ENCODE data around the gene PRKAA2. TPM values are rescaled to one million over a fixed set of nuclear protein-coding genes. Genes with fewer than 3 reads are reported as not detected.

PRKAA2 gene
- total and polyA plus RNA-seq, 2 of the 4 experiments (the other 2 are of a cell fraction): 0.72 to 1.4 TPM

GRCh38 chr1:56707379-56707778 is 62.3 kb downstream of the PRKAA2 start:
- ATAC-seq (ENCODE audit: low read depth) (no peak), DNase-seq (no peak)
- H2AFZ ChIP-seq (replicated peaks; ENCODE audit: low read length, poor library complexity): no peak overlapping the region
- no peak overlapping the region for H3K14ac ChIP-seq (replicated peaks; ENCODE audit: low read depth, low read length)
- no peak overlapping the region for H4K5ac ChIP-seq (ENCODE audit: low read depth, low read length)
- H4K8ac ChIP-seq (ENCODE audit: low read depth in 2 of 2, low read length in 2 of 2): no peak overlapping the region
- H3K4me3 ChIP-seq (ENCODE audit: insufficient read depth, low read depth, low read length): no peak overlapping the region
- H2BK20ac ChIP-seq (ENCODE audit: low read depth, low read length): no peak overlapping the region
- no peak overlapping the region for H3K4ac ChIP-seq (ENCODE audit: low read depth, low read length)
- no peak overlapping the region for H2AK5ac ChIP-seq (ENCODE audit: low read depth, low read length)
- H3K18ac ChIP-seq (ENCODE audit: low read depth, low read length): no peak overlapping the region
- BruUV-seq (replicated peaks): no TSS peak
- H3K27me3 ChIP-seq (ENCODE audit: control insufficient read depth, insufficient read depth, low read length): no peaks in the 10 kb centered on the region
- ChIA-PET CTCF (no interaction called here), POLR2A (ENCODE audit: unreplicated experiment) (no interaction called here)
- no peak overlapping the region for H2BK15ac ChIP-seq (ENCODE audit: low read depth, low read length)
- H4K20me1 ChIP-seq (ENCODE audit: insufficient read depth, low read length): no peaks in the 10 kb centered on the region
- no peak overlapping the region for H2AK9ac ChIP-seq (replicated peaks; ENCODE audit: low read depth, low read length, poor library complexity)
- 100% methylated on average over 1 of the region's 4 CpGs; no CpG with 5 or more reads in 1 of the 2 experiments for WGBS, 2 experiments (ENCODE audit: extremely low coverage in 2 of 2, insufficient read length in 1 of 2)
- no peak overlapping the region for H3K56ac ChIP-seq (ENCODE audit: extremely low read depth, insufficient read depth, low read length)
- intact Hi-C loops (cut with micrococcal nuclease): no loop called here
- H3K79me1 ChIP-seq (ENCODE audit: low read depth in 1 of 2, low read length in 2 of 2): no peaks in the 10 kb centered on the region
- peaks cover under 1% of the 10 kb centered on the region; the same call in 1 of the 2 replicates for H3K4me1 ChIP-seq (ENCODE audit: control insufficient read depth, insufficient read depth, low read length)
- H3K9me3 ChIP-seq (ENCODE audit: control insufficient read depth, insufficient read depth, low read length): peaks cover 4% of the 10 kb centered on the region
- no peak overlapping the region for H2BK5ac ChIP-seq (ENCODE audit: low read depth, low read length, poor library complexity, severe bottlenecking)
- no peak overlapping the region for H3K23ac ChIP-seq (ENCODE audit: low read depth, low read length)
- dilution Hi-C loops (cut with HindIII; ENCODE audit: low sequenced_read_pairs, unreplicated experiment): no loop called here
- no peak overlapping the region for H4K91ac ChIP-seq (ENCODE audit: insufficient read depth, low read depth, low read length)
- no peak overlapping the region for H2BK120ac ChIP-seq (ENCODE audit: low read depth, low read length)
- no peak overlapping the region for H3K9ac ChIP-seq (ENCODE audit: low read depth, low read length)
- no peak overlapping the region for H3K4me2 ChIP-seq (ENCODE audit: low read depth, low read length)
- peaks cover 6% of the 10 kb centered on the region for H3K36me3 ChIP-seq (ENCODE audit: control insufficient read depth, insufficient read depth, low read length)
- in situ Hi-C loops (cut with MboI; ENCODE audit: low sequenced_read_pairs): loop anchor here (10.0 kb wide), 1 partner anchor 1423 kb away; no protein-coding TSS in a partner anchor
- TF ChIP-seq CTCF (conservative IDR thresholded peaks at IDR 0.05; ENCODE audit: low read depth, low read length): no peak
- no peak overlapping the region for H3K27ac ChIP-seq (ENCODE audit: insufficient read depth, low read length)
- H3K9me1 ChIP-seq (ENCODE audit: insufficient read depth, low read length): no peaks in the 10 kb centered on the region

All from IMR-90 (cell line).